SH-SY5Y (cell line): Measurements from ENCODE around the gene ARHGAP18.

Experiments
- GATA2 ChIP-seq: IDR thresholded peaks from 2 replicates; pipeline ENCODE4 v1.6.1; 2011; ENCODE audit warnings: mild to moderate bottlenecking, low read depth, low read length
- GATA3 ChIP-seq: IDR thresholded peaks from 2 replicates; pipeline ENCODE4 v1.6.1; 2011; ENCODE audit warnings: low read depth, mild to moderate bottlenecking, low read length, moderate library complexity

Gene ARHGAP18

GRCh38 chr6:129598244-129599187 lies 111.5 kb downstream of the ARHGAP18 start:
- TF ChIP-seq GATA3 (no peak), GATA2 (no peak)

GRCh38 chr6:129597023-129597713 lies 112.8 kb downstream of the ARHGAP18 start:
- TF ChIP-seq GATA2 = no peak
- no peak for TF ChIP-seq GATA3

- TF ChIP-seq GATA2 (no peak), GATA3 (no peak)
Measured at GRCh38 chr6:129596522-129596921, 113.5 kb downstream of the ARHGAP18 start.

- TF ChIP-seq GATA2 = no peak
Measured at GRCh38 chr6:129593233-129593564, 116.8 kb downstream of the ARHGAP18 start.

- TF ChIP-seq GATA2 = no peak
- TF ChIP-seq GATA3 = no peak
Measured at GRCh38 chr6:129592516-129593232, 117.3 kb downstream of the ARHGAP18 start.

- TF ChIP-seq GATA2 (no peak), GATA3 (no peak)
Measured at GRCh38 chr6:129590408-129591022, 119.5 kb downstream of the ARHGAP18 start.

- TF ChIP-seq GATA2 = no peak
- no peak for TF ChIP-seq GATA3
Measured at GRCh38 chr6:129586815-129587214, 123.2 kb downstream of the ARHGAP18 start.

GRCh38 chr6:129583866-129584265 lies 126.1 kb downstream of the ARHGAP18 start:
- TF ChIP-seq GATA2 = no peak
- no peak for TF ChIP-seq GATA3

GRCh38 chr6:129578315-129578714 lies 131.7 kb downstream of the ARHGAP18 start:
- TF ChIP-seq GATA3 (no peak), GATA2 (no peak)

- TF ChIP-seq GATA2 = no peak
- TF ChIP-seq GATA3 = no peak
Measured at GRCh38 chr6:129577691-129578090, 132.3 kb downstream of the ARHGAP18 start.

- TF ChIP-seq GATA3 (no peak), GATA2 (no peak)
Measured at GRCh38 chr6:129576456-129576855, 133.5 kb downstream of the ARHGAP18 start.

- TF ChIP-seq GATA3 (no peak), GATA2 (no peak)
Measured at GRCh38 chr6:129575378-129576118, 134.4 kb downstream of the ARHGAP18 start.

GRCh38 chr6:129568015-129568414 lies 142.0 kb downstream of the ARHGAP18 start:
- TF ChIP-seq GATA3 = no peak
- TF ChIP-seq GATA2 = no peak
